ENCODE results near the gene CLCN2.

Gene CLCN2

GRCh38 chr3:184361532-184361931, at the start of gene CLCN2, which contains the start of gene POLR2H:
Gene CLCN2 (minus strand): TSS chr3:184361605. CDS start chr3:184361479, 126 bp downstream.
Gene POLR2H (plus strand): TSS chr3:184361710. CDS start chr3:184363493, 1,783 bp downstream.
- H3K9me3 ChIP-seq = no peaks in the 10 kb centered on the region
- TF ChIP-seq, protein P1, sequence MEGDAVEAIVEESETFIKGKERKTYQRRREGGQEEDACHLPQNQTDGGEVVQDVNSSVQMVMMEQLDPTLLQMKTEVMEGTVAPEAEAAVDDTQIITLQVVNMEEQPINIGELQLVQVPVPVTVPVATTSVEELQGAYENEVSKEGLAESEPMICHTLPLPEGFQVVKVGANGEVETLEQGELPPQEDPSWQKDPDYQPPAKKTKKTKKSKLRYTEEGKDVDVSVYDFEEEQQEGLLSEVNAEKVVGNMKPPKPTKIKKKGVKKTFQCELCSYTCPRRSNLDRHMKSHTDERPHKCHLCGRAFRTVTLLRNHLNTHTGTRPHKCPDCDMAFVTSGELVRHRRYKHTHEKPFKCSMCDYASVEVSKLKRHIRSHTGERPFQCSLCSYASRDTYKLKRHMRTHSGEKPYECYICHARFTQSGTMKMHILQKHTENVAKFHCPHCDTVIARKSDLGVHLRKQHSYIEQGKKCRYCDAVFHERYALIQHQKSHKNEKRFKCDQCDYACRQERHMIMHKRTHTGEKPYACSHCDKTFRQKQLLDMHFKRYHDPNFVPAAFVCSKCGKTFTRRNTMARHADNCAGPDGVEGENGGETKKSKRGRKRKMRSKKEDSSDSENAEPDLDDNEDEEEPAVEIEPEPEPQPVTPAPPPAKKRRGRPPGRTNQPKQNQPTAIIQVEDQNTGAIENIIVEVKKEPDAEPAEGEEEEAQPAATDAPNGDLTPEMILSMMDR (IDR thresholded peaks at IDR 0.05) = no peak
- DNase-seq = peak; percentile 37 to 77
- peak within 1 kb of the TSS; percentile 69 to 96 for H3K4me3 ChIP-seq
- no peaks in the 10 kb centered on the region for H3K27me3 ChIP-seq
- intact Hi-C loops (cut with DNase I; ENCODE audit: low total_unique reads) = no loop called here
- peaks cover 0 to 35% (median 18%) of the 10 kb centered on the region in 4 donors for H3K4me1 ChIP-seq
- peaks cover 0 to 33% (median 5%) of the 10 kb centered on the region in 3 donors for H3K36me3 ChIP-seq
- H3K27ac ChIP-seq = peak within 1 kb of the TSS; percentile 97 to 98

GRCh38 chr3:184409946-184410500, 48.6 kb upstream of the CLCN2 start:
- TF ChIP-seq, protein P1 (IDR thresholded peaks at IDR 0.05) = no peak
- Histone ChIP-seq H3K9me3 (no peaks in the 10 kb centered on the region), H3K36me3 (no peaks in the 10 kb centered on the region), H3K4me1 (no peaks in the 10 kb centered on the region), H3K27me3 (peaks cover 0 to 3% of the 10 kb centered on the region in 2 donors), H3K4me3 (no peak overlapping the region), H3K27ac (no peak overlapping the region)
- intact Hi-C loops (cut with DNase I; ENCODE audit: low total_unique reads) = no loop called here
- peak in 1 of 2 donors; percentile 51 for DNase-seq

DNA sequence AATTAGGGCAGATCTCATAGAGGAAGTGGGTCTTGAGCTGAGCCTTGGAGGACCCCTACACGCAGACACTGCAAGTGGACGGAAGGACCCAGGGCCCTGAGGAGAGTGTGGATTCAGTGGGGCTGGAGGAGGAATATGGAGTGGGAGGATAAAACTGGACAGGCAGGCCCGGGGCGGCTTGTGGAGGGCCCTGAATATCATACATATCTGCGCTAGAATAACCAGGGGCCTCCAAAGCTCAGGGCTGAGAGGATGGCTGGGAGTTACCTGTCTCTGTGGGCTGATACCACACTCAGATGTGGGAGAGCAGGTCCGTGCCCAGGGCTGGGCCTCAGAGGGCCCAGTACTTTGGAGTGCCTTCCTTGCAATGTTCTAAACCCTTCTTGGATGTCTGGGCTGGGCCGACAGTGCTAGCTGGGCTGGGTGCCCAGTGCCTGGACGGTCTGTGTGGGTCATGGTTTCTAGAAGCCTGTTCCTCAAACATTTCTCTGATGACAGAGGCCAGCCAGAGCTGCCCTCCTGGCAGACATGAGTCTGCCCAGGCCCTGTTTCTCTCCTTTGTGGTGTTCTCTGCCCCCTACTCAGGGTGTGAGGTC, 48.0 kb upstream of the CLCN2 start:
- Histone ChIP-seq H3K4me1 (no peaks in the 10 kb centered on the region), H3K9me3 (no peaks in the 10 kb centered on the region), H3K27ac (no peak overlapping the region), H3K36me3 (no peaks in the 10 kb centered on the region), H3K27me3 (peaks cover 0 to 3% of the 10 kb centered on the region in 2 donors), H3K4me3 (no peak overlapping the region)
- DNase-seq = peak in 1 of 2 donors; percentile 32
- intact Hi-C loops (cut with DNase I; ENCODE audit: low total_unique reads) = no loop called here
- TF ChIP-seq, protein P1 (IDR thresholded peaks at IDR 0.05) = no peak

DNA sequence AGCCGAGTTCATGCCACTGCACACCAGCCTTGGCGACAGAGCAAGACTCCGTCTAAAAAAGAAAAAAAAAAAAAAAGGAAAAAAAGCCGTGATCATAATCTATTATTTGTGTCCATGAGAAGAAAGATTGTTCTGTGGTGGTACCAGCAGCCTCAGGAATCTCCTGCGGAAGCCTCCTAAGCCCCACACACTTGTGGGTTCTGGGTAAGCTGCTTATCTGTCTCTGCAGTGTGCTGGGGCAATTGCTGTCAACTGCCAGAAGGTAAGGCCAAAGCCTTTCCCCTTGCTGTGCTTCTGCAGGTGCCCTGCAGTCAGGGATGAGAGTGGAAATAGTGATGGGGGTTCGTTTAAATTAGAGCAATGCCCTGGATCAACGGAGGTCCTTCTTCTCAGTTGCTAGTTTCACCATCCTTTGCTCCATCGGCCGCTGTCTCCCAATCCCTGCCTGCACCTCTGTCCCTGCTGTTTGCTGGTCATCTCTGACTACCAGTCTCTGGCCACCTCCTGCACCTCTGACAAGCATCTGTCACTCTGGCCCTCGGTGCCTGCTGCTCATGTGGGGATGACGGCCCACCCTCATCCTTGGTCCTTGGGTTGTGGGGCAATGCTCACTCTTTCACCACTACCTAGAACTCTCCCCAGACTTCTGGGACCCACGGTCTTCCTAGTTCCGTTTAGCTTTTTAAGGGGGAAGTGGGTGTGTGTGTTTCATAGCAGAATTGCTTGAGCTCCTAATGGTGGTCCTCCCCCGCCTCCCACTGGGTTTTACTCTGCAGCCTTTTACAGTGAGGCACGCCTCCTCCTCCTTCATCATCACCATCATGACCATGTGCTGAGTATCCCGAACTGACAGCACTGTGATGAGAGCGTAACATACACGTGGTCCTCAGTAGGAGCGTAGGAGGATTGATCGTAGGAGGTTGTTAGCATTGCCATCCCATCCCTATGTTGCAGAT, 43.9 kb upstream of the CLCN2 start:
- Histone ChIP-seq H3K9me3 (no peaks in the 10 kb centered on the region), H3K36me3 (no peaks in the 10 kb centered on the region), H3K27ac (no peak overlapping the region), H3K4me3 (no peak overlapping the region), H3K4me1 (no peaks in the 10 kb centered on the region), H3K27me3 (peaks cover 0 to 7% of the 10 kb centered on the region in 2 donors)
- intact Hi-C loops (cut with DNase I; ENCODE audit: low total_unique reads) = no loop called here
- TF ChIP-seq, protein P1 (IDR thresholded peaks at IDR 0.05) = no peak
- peak in 1 of 2 donors; percentile 28 for DNase-seq

DNA sequence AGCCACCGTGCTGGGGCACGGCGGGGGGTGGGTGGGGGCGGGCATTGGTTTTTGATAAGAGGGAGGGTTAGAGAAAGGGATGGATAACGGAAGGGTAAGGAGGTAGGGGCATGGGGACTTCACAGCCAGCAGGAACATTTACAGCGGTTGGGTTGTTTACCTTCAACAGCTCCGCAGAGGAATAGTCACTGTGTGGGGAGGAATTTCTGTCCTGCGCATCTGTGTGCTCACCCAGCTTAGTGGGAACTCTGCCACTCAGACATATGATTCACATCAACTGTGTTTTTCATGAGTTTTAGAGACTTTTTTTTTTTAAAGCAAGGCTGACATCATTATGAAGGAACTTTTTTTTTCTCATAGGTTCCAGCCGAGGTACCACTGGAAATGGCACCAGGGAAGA, 38.0 kb upstream of the CLCN2 start:
- Histone ChIP-seq H3K4me3 (no peak overlapping the region), H3K27ac (no peak overlapping the region), H3K27me3 (peaks cover 0 to 7% of the 10 kb centered on the region in 2 donors), H3K9me3 (no peaks in the 10 kb centered on the region), H3K36me3 (no peaks in the 10 kb centered on the region), H3K4me1 (peaks cover 0 to 5% (median 0%) of the 10 kb centered on the region in 4 donors)
- intact Hi-C loops (cut with DNase I; ENCODE audit: low total_unique reads) = no loop called here
- peak in 1 of 2 donors; percentile 58 for DNase-seq
- TF ChIP-seq, protein P1 (IDR thresholded peaks at IDR 0.05) = no peak
